ENCODE measurements around the gene EIF2S2. TPM values are rescaled to one million over a fixed set of nuclear protein-coding genes. Genes with fewer than 3 reads are reported as not detected.
A peak's percentile ranks its signal among the peaks of the same experiment; 100 is the strongest.

Gene EIF2S2
- total and polyA plus RNA-seq, 2 donors (not counting 1 experiment from before 2014, with no cell fraction given), result 11.3 to 26.4 TPM

DNA sequence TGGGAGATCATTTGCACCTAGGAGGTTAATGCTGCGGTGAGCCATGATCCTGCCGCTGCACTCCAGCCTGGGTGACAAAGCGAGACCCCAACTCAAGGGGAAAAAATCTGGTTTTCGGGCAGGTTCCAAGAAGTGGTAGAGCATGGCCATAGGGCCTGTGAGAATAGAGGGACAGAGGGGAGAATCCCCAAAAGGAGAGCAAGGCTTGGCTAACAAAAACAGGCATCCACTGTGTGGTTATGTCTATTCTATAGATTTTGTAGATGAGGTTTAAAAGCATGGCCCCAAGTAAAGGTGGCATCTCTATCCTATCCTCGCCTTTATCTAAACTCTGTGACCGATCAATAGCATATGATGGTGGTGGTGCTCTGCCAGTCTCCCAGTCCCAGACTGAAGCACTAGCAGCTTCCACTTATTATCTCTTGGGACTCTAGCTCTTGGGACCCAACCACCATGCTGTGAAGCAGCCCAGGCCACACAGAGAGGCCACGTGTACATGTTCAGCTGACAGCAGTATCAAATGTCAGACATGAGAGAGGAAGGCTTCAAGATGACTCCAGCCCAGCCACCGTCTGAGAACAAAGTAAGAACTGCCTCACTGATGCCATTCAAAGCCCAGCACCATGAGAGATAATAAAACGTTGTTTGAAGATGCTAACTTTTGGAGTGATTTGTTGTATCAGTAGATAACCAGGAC lies 27.7 kb downstream of the EIF2S2 start:
- H3K27me3 Mint-ChIP-seq, result no peaks in the 10 kb centered on the region

DNA sequence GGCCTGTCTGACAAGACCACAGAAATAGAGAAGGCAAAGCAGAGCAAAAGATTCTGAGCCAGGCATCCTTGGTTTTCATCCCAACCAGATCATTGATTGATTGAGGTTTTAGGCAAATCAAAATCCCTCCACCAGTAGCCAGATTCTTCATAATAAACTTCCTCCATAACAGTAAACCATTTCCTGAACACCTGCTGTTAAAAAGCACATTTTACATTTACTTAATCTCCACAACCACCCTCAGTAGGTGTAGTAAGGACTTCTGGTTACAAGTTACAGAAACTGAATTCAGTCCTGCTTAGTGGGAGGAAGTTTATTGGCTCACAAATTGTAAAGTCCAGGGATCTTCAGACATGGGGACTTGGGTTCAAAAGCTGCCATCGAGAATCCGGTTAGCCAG lies 28.3 kb downstream of the EIF2S2 start:
- Mint-ChIP-seq H3K27ac (peak overlapping the region; percentile 5), H3K9me3 (ENCODE audit: insufficient read depth) (no peaks in the 10 kb centered on the region), H3K4me1 (peaks cover 14% of the 10 kb centered on the region), H3K27me3 (no peaks in the 10 kb centered on the region), H3K4me3 (no peak overlapping the region)
- Histone ChIP-seq H3K9ac (ENCODE audit: low read length) (no peak overlapping the region), H3K79me2 (ENCODE audit: control insufficient read depth, insufficient read depth, low read length) (peaks cover 4% of the 10 kb centered on the region), H3K4me1 (ENCODE audit: control insufficient read depth in 2 of 2, insufficient read depth in 2 of 2, low read length in 2 of 2) (peaks cover 3 to 5% of the 10 kb centered on the region in 2 donors), H3K36me3 (replicated peaks in 1 of 2; ENCODE audit: control extremely low read depth in 1 of 2, control insufficient read depth in 1 of 2, extremely low read depth in 1 of 2, insufficient read depth in 2 of 2, low read length in 1 of 2) (peaks cover under 1 to 75% of the 10 kb centered on the region in 2 experiments), H3K9me3 (ENCODE audit: control extremely low read depth in 1 of 3, control insufficient read depth in 2 of 3, insufficient read depth in 1 of 3, low read length in 2 of 3) (no peaks in the 10 kb centered on the region), H3K4me2 (replicated peaks; ENCODE audit: low read depth, low read length, poor library complexity, severe bottlenecking) (no peak overlapping the region), H4K20me1 (ENCODE audit: control insufficient read depth, insufficient read depth, low read length, poor library complexity, severe bottlenecking) (peaks cover 24% of the 10 kb centered on the region), H3K27ac (ENCODE audit: low read length in 2 of 2) (peak overlapping the region in 1 of 2 donors; percentile 35), H2AFZ (ENCODE audit: insufficient read depth, low read depth, low read length, poor library complexity, severe bottlenecking) (no peak overlapping the region), H3K4me3 (ENCODE audit: control extremely low read depth in 1 of 5, extremely low read depth in 1 of 5, insufficient read depth in 1 of 5, low read depth in 2 of 5, low read length in 4 of 5) (no peak overlapping the region), H3K27me3 (replicated peaks in 1 of 4; ENCODE audit: control extremely low read depth in 1 of 4, control insufficient read depth in 3 of 4, insufficient read depth in 4 of 4, low read length in 3 of 4) (no peaks in the 10 kb centered on the region)
- intact Hi-C loops (cut with micrococcal nuclease), result no loop called here
- CTCF ChIA-PET, result no interaction called here
- WGBS (ENCODE audit: insufficient coverage), result 100% methylated on average over 2 of the region's 2 CpGs
- POLR2A ChIA-PET, result no interaction called here
- ATAC-seq (ENCODE audit: low read depth), result no peak
- TF ChIP-seq, protein P1, sequence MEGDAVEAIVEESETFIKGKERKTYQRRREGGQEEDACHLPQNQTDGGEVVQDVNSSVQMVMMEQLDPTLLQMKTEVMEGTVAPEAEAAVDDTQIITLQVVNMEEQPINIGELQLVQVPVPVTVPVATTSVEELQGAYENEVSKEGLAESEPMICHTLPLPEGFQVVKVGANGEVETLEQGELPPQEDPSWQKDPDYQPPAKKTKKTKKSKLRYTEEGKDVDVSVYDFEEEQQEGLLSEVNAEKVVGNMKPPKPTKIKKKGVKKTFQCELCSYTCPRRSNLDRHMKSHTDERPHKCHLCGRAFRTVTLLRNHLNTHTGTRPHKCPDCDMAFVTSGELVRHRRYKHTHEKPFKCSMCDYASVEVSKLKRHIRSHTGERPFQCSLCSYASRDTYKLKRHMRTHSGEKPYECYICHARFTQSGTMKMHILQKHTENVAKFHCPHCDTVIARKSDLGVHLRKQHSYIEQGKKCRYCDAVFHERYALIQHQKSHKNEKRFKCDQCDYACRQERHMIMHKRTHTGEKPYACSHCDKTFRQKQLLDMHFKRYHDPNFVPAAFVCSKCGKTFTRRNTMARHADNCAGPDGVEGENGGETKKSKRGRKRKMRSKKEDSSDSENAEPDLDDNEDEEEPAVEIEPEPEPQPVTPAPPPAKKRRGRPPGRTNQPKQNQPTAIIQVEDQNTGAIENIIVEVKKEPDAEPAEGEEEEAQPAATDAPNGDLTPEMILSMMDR (IDR thresholded peaks at IDR 0.05), result no peak
- no peak for TF ChIP-seq EZH2 (IDR thresholded peaks at IDR 0.05; ENCODE audit: borderline replicate concordance, insufficient read depth, low read depth, low read length, poor library complexity, severe bottlenecking)
- no peak for DNase-seq

More for the DNA sequence above, 27.7 kb downstream of the EIF2S2 start:
- Mint-ChIP-seq H3K27ac (peak overlapping the region; percentile 60), H3K9me3 (ENCODE audit: insufficient read depth) (no peaks in the 10 kb centered on the region), H3K4me1 (peaks cover 14% of the 10 kb centered on the region), H3K4me3 (no peak overlapping the region)
- TF ChIP-seq EZH2 (IDR thresholded peaks at IDR 0.05; ENCODE audit: borderline replicate concordance, insufficient read depth, low read depth, low read length, poor library complexity, severe bottlenecking), result no peak
- TF ChIP-seq, protein P1 (IDR thresholded peaks at IDR 0.05), result no peak
- Histone ChIP-seq H4K20me1 (ENCODE audit: control insufficient read depth, insufficient read depth, low read length, poor library complexity, severe bottlenecking) (peaks cover 18% of the 10 kb centered on the region), H3K27me3 (replicated peaks in 1 of 4; ENCODE audit: control extremely low read depth in 1 of 4, control insufficient read depth in 3 of 4, insufficient read depth in 4 of 4, low read length in 3 of 4) (no peaks in the 10 kb centered on the region), H3K9me3 (ENCODE audit: control extremely low read depth in 1 of 3, control insufficient read depth in 2 of 3, insufficient read depth in 1 of 3, low read length in 2 of 3) (no peaks in the 10 kb centered on the region), H3K36me3 (replicated peaks in 1 of 2; ENCODE audit: control extremely low read depth in 1 of 2, control insufficient read depth in 1 of 2, extremely low read depth in 1 of 2, insufficient read depth in 2 of 2, low read length in 1 of 2) (peaks cover 1 to 75% of the 10 kb centered on the region in 2 experiments), H3K9ac (ENCODE audit: low read length) (no peak overlapping the region), H3K4me1 (ENCODE audit: control insufficient read depth in 2 of 2, insufficient read depth in 2 of 2, low read length in 2 of 2) (peaks cover 3 to 5% of the 10 kb centered on the region in 2 donors), H3K4me2 (replicated peaks; ENCODE audit: low read depth, low read length, poor library complexity, severe bottlenecking) (no peak overlapping the region), H3K27ac (ENCODE audit: low read length in 2 of 2) (no peak overlapping the region), H3K79me2 (ENCODE audit: control insufficient read depth, insufficient read depth, low read length) (peaks cover 4% of the 10 kb centered on the region), H3K4me3 (ENCODE audit: control extremely low read depth in 1 of 5, extremely low read depth in 1 of 5, insufficient read depth in 1 of 5, low read depth in 2 of 5, low read length in 4 of 5) (no peak overlapping the region), H2AFZ (ENCODE audit: insufficient read depth, low read depth, low read length, poor library complexity, severe bottlenecking) (no peak overlapping the region)
- intact Hi-C loops (cut with micrococcal nuclease), result no loop called here
- ChIA-PET POLR2A (no interaction called here), CTCF (interaction anchor here (1.2 kb wide), 1 partner anchor 14 kb away, joined by 3 read pairs; no protein-coding TSS in a partner anchor)
- WGBS (ENCODE audit: insufficient coverage), result 94% methylated on average over 7 of the region's 9 CpGs
- ATAC-seq (ENCODE audit: low read depth) (no peak), DNase-seq (no peak)
